HL-60/S4 (cell line): ENCODE measurements around the gene INVS.

Source experiments
- in situ Hi-C: fragments of 300-500 bp; cut with MboI; formaldehyde crosslinking; loops from 2 replicates; pipeline ENCODE4 v1.14.3; 2022; ENCODE audit warnings: low sequenced_read_pairs

Gene INVS

GRCh38 chr9:100267211-100267610 lies 168.2 kb downstream of the INVS start:
- in situ Hi-C loops, result no loop called here

- in situ Hi-C loops, result no loop called here
Observed at GRCh38 chr9:100268271-100268670, 169.2 kb downstream of the INVS start.

GRCh38 chr9:100269656-100270055 lies 170.6 kb downstream of the INVS start:
- in situ Hi-C loops, result no loop called here

GRCh38 chr9:100277166-100277979 lies 178.3 kb downstream of the INVS start:
- in situ Hi-C loops, result no loop called here

- in situ Hi-C loops, result no loop called here
Observed at GRCh38 chr9:100281066-100281465, 182.0 kb downstream of the INVS start.

GRCh38 chr9:100281676-100282387 lies 182.8 kb downstream of the INVS start:
- in situ Hi-C loops, result no loop called here

GRCh38 chr9:100282388-100282719 lies 183.3 kb downstream of the INVS start:
- in situ Hi-C loops, result no loop called here

- in situ Hi-C loops, result no loop called here
Observed at GRCh38 chr9:100284247-100284646, 185.2 kb downstream of the INVS start.

GRCh38 chr9:100285080-100285479 lies 186.0 kb downstream of the INVS start:
- in situ Hi-C loops, result no loop called here

GRCh38 chr9:100285601-100286000 lies 186.6 kb downstream of the INVS start:
- in situ Hi-C loops, result no loop called here

GRCh38 chr9:100286257-100286656 lies 187.2 kb downstream of the INVS start:
- in situ Hi-C loops, result no loop called here

- in situ Hi-C loops, result no loop called here
Observed at GRCh38 chr9:100287186-100287585, 188.1 kb downstream of the INVS start.

GRCh38 chr9:100290714-100291113 lies 191.7 kb downstream of the INVS start:
- in situ Hi-C loops, result no loop called here

- in situ Hi-C loops, result no loop called here
Observed at GRCh38 chr9:100292414-100292813, 193.4 kb downstream of the INVS start.

GRCh38 chr9:100294341-100294740 lies 195.3 kb downstream of the INVS start:
- in situ Hi-C loops, result no loop called here

- in situ Hi-C loops, result no loop called here
Observed at GRCh38 chr9:100294806-100295205, 195.8 kb downstream of the INVS start.

- in situ Hi-C loops, result no loop called here
Observed at GRCh38 chr9:100295240-100295639, 196.2 kb downstream of the INVS start.

GRCh38 chr9:100296407-100296806 lies 197.4 kb downstream of the INVS start:
- in situ Hi-C loops, result no loop called here

- in situ Hi-C loops, result no loop called here
Observed at GRCh38 chr9:100298378-100298777, 199.3 kb downstream of the INVS start.

- in situ Hi-C loops, result loop anchor here (25.0 kb wide), 1 partner anchor 266 kb away; no protein-coding TSS in a partner anchor
Observed at GRCh38 chr9:100303747-100304146, 204.7 kb downstream of the INVS start.

- in situ Hi-C loops, result loop anchor here (25.0 kb wide), 1 partner anchor 269 kb away; no protein-coding TSS in a partner anchor
Observed at GRCh38 chr9:100306283-100306682, 207.2 kb downstream of the INVS start.

GRCh38 chr9:100307080-100307479 lies 208.0 kb downstream of the INVS start:
- in situ Hi-C loops, result loop anchor here (25.0 kb wide), 1 partner anchor 270 kb away; no protein-coding TSS in a partner anchor
